Prostate gland (tissue), 2 donors: Measurements from ENCODE around the gene PAQR4.

ENCODE experiments used
- POLR2A ChIP-seq: fragments of 450-650 bp; IDR thresholded peaks from one replicate; pipeline ENCODE4 v1.6.1; 2016; ENCODE audit warnings: antibody characterized with exemption, mild to moderate bottlenecking
- TF ChIP-seq, protein P1 (sequence below), 4 experiments: fragments of 200-600 bp in 2 of 4; fragments of 450-650 bp in 2 of 4; sonication (generic) in 2 of 4; IDR thresholded peaks; 1 replicate in 3 of 4; 2 replicates in 1 of 4; pipeline ENCODE4 v1.5.1; 2016 to 2019; ENCODE audit warnings: antibody characterized with exemption in 4 of 4, mild to moderate bottlenecking in 2 of 4, moderate library complexity in 2 of 4

GRCh38 chr16:3017344-3017743 lies 48.2 kb downstream of the PAQR4 start:
- no peak for TF ChIP-seq POLR2A
- TF ChIP-seq, protein P1, sequence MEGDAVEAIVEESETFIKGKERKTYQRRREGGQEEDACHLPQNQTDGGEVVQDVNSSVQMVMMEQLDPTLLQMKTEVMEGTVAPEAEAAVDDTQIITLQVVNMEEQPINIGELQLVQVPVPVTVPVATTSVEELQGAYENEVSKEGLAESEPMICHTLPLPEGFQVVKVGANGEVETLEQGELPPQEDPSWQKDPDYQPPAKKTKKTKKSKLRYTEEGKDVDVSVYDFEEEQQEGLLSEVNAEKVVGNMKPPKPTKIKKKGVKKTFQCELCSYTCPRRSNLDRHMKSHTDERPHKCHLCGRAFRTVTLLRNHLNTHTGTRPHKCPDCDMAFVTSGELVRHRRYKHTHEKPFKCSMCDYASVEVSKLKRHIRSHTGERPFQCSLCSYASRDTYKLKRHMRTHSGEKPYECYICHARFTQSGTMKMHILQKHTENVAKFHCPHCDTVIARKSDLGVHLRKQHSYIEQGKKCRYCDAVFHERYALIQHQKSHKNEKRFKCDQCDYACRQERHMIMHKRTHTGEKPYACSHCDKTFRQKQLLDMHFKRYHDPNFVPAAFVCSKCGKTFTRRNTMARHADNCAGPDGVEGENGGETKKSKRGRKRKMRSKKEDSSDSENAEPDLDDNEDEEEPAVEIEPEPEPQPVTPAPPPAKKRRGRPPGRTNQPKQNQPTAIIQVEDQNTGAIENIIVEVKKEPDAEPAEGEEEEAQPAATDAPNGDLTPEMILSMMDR (IDR thresholded peaks at IDR 0.05), result no peak
